Karpas-422 (cell line): ENCODE measurements around the gene RABGAP1L. TPM values are rescaled to one million over a fixed set of nuclear protein-coding genes. Genes with fewer than 3 reads are reported as not detected.
A peak's percentile ranks its signal among the peaks of the same experiment; 100 is the strongest.

ENCODE experiments used
- DNase-seq: peaks from one replicate; pipeline ENCODE4 v3.0.0-alpha.2; 2015
- H2AFZ ChIP-seq: fragments of 200-600 bp; sonication (generic); 2 replicates; pipeline ENCODE4 v1.6.1; 2014; ENCODE audit warnings: antibody characterized with exemption, low read length, mixed read lengths
- H3K27ac ChIP-seq: fragments of 200-600 bp; sonication (generic); 2 replicates; pipeline ENCODE4 v1.5.1; 2014; ENCODE audit warnings: mild to moderate bottlenecking, low read length, moderate library complexity
- H3K27me3 ChIP-seq: fragments of 200-600 bp; sonication (generic); 2 replicates; pipeline ENCODE4 v1.6.1; 2014; ENCODE audit warnings: low read length, mixed read lengths
- H3K36me3 ChIP-seq: fragments of 200-600 bp; sonication (generic); 2 replicates; pipeline ENCODE4 v1.6.1; 2014; ENCODE audit warnings: low read length, mixed read lengths; ENCODE audit not compliant: insufficient read depth
- H3K4me1 ChIP-seq: fragments of 200-600 bp; sonication (generic); 2 replicates; pipeline ENCODE4 v1.6.1; 2014; ENCODE audit warnings: mild to moderate bottlenecking, low read length, mixed read lengths
- H3K4me2 ChIP-seq: fragments of 200-600 bp; sonication (generic); 2 replicates; pipeline ENCODE4 v1.6.1; 2014; ENCODE audit warnings: low read length, low read depth, mild to moderate bottlenecking; ENCODE audit not compliant: poor library complexity, severe bottlenecking
- H3K4me3 ChIP-seq: fragments of 200-600 bp; sonication (generic); 2 replicates; pipeline ENCODE4 v1.5.1; 2014; ENCODE audit warnings: mild to moderate bottlenecking, antibody characterized with exemption, low read length, mixed read lengths
- H3K79me2 ChIP-seq: fragments of 200-600 bp; sonication (generic); 2 replicates; pipeline ENCODE4 v1.6.1; 2014; ENCODE audit warnings: mild to moderate bottlenecking, low read length, mixed read lengths
- H3K9ac ChIP-seq: fragments of 200-600 bp; sonication (generic); 2 replicates; pipeline ENCODE4 v1.6.0; 2014; ENCODE audit warnings: low read length
- H3K9me2 ChIP-seq: fragments of 200-600 bp; sonication (generic), shearing (Covaris generic); replicated peaks from 2 replicates; pipeline ENCODE4 v1.6.0; 2014; ENCODE audit warnings: mild to moderate bottlenecking, low read length, moderate library complexity; ENCODE audit not compliant: insufficient read depth
- H3K9me3 ChIP-seq: fragments of 300-700, 200-600 bp; sonication (generic); 2 replicates; pipeline ENCODE4 v1.6.1; 2014; ENCODE audit warnings: low read length, mixed read lengths
- H4K20me1 ChIP-seq: fragments of 200-600 bp; sonication (generic); 2 replicates; pipeline ENCODE4 v1.6.1; 2014; ENCODE audit warnings: mild to moderate bottlenecking, antibody characterized with exemption, low read length, low read depth; ENCODE audit not compliant: insufficient read depth
- total RNA-seq: library from RNA; depleted of rRNA; stranded (reverse); fragments of >200 nt; shearing (Covaris generic); gene quantifications from 2 replicates; pipeline ENCODE4 v1.2.3, GENCODE V29; 2014; ENCODE audit warnings: low replicate concordance

RABGAP1L gene
- total RNA-seq, 1 experiment from 2014 or later: 28.9 TPM

GRCh38 chr1:174269989-174270651, 110.8 kb downstream of the RABGAP1L start:
- peaks cover 52% of the 10 kb centered on the region for H3K4me1 ChIP-seq
- DNase-seq: no peak
- H3K27ac ChIP-seq: no peak overlapping the region

GRCh38 chr1:174273190-174273589, 113.9 kb downstream of the RABGAP1L start:
- Histone ChIP-seq H3K9me2 (no peaks in the 10 kb centered on the region), H3K36me3 (no peaks in the 10 kb centered on the region), H3K4me2 (no peak overlapping the region)

More at GRCh38 chr1:174269989-174270651, 110.8 kb downstream of the RABGAP1L start:
- no peaks in the 10 kb centered on the region for H3K36me3 ChIP-seq
- H3K9me2 ChIP-seq: no peaks in the 10 kb centered on the region
- no peak overlapping the region for H3K9ac ChIP-seq
- H3K27me3 ChIP-seq: no peaks in the 10 kb centered on the region
- no peaks in the 10 kb centered on the region for H4K20me1 ChIP-seq
- H3K9me3 ChIP-seq: no peaks in the 10 kb centered on the region
- no peak overlapping the region for H2AFZ ChIP-seq
- H3K79me2 ChIP-seq: no peaks in the 10 kb centered on the region
- H3K4me2 ChIP-seq: no peak overlapping the region
- no peak overlapping the region for H3K4me3 ChIP-seq

GRCh38 chr1:174273776-174274175, 114.5 kb downstream of the RABGAP1L start:
- Histone ChIP-seq H2AFZ (no peak overlapping the region), H3K9ac (no peak overlapping the region), H3K9me2 (no peaks in the 10 kb centered on the region), H3K27me3 (no peaks in the 10 kb centered on the region), H4K20me1 (no peaks in the 10 kb centered on the region), H3K9me3 (no peaks in the 10 kb centered on the region), H3K4me1 (peaks cover 78% of the 10 kb centered on the region), H3K4me2 (no peak overlapping the region), H3K79me2 (no peaks in the 10 kb centered on the region), H3K4me3 (no peak overlapping the region), H3K36me3 (no peaks in the 10 kb centered on the region), H3K27ac (0 out of 2 replicates have a peak overlapping the region, but pooled peaks have one; percentile 20)
- no peak for DNase-seq

More at GRCh38 chr1:174273190-174273589, 113.9 kb downstream of the RABGAP1L start:
- DNase-seq: no peak
- Histone ChIP-seq H3K9me3 (no peaks in the 10 kb centered on the region), H3K79me2 (no peaks in the 10 kb centered on the region), H3K4me3 (no peak overlapping the region), H3K9ac (no peak overlapping the region), H3K4me1 (peaks cover 73% of the 10 kb centered on the region), H3K27ac (0 out of 2 replicates have a peak overlapping the region, but pooled peaks have one; percentile 2), H4K20me1 (no peaks in the 10 kb centered on the region), H3K27me3 (no peaks in the 10 kb centered on the region), H2AFZ (no peak overlapping the region)

DNA sequence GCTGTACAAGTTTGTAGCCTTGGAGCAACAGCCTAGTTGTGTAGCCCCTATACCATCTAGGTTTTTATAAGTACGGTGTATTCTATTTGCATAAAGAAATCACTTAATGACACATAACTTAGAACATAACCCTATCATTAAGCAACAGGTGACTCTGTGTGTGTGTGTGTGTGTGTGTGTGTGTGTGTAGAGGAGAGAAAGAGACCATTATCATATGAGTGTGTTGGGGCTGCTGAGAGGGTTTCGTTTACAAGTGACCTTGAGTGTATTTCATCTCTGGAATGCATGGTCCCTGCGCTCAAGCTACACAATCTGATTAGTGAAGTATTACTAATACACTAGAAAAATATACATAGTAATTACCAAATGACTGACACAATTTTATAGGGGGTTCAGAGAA, 115.1 kb downstream of the RABGAP1L start:
- Histone ChIP-seq H3K4me3 (no peak overlapping the region), H3K79me2 (no peaks in the 10 kb centered on the region), H3K27ac (no peak overlapping the region; the same call in 1 of the 2 replicates), H3K9me2 (no peaks in the 10 kb centered on the region), H3K9me3 (no peaks in the 10 kb centered on the region), H3K9ac (no peak overlapping the region), H3K4me2 (no peak overlapping the region), H3K27me3 (no peaks in the 10 kb centered on the region), H3K4me1 (peaks cover 84% of the 10 kb centered on the region), H2AFZ (no peak overlapping the region), H3K36me3 (no peaks in the 10 kb centered on the region), H4K20me1 (no peaks in the 10 kb centered on the region)
- no peak for DNase-seq

DNA sequence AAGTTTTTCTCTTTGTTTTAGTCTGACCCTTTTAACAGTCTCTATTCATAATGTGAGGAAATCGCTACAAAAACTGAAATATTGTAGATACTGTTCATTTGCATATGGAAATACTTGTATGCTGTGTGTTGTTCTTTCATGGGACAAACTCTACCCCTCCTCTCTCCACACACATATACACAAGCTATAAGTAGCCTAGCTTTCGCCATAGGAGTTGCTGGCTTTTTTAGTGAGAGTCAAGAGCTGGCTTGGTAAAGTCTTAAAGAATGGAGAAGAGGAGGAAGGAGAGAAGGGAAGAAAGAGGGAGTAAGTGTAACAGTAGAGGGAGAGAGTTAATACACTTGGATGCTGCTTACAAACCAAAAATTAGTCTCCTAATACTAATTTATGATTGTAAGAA, 115.6 kb downstream of the RABGAP1L start:
- Histone ChIP-seq H3K4me2 (no peak overlapping the region), H3K9ac (no peak overlapping the region), H3K4me1 (peaks cover 86% of the 10 kb centered on the region), H3K27ac (no peak overlapping the region; the same call in 1 of the 2 replicates), H3K9me3 (no peaks in the 10 kb centered on the region), H4K20me1 (no peaks in the 10 kb centered on the region), H3K79me2 (no peaks in the 10 kb centered on the region), H3K36me3 (no peaks in the 10 kb centered on the region), H3K4me3 (no peak overlapping the region), H3K27me3 (no peaks in the 10 kb centered on the region), H3K9me2 (no peaks in the 10 kb centered on the region), H2AFZ (no peak overlapping the region)
- DNase-seq: no peak

DNA sequence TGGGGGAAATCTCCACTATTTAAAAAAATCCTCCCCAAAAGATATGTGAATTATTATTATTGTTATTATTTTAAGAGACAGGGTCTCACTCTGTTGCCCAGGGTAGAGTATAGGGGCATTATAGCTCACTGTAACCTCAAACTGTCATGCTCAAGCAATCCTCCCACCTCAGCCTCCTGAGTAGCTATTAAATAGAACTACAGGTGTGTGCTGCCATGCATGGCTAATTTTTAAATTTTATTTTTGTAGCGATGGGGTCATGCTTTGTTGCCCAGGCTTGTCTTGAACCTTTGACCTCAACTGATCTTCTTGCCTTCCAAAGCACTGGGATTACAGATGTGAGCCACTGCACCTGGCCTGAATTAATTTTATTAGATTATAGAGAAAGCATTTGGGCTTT, 116.8 kb downstream of the RABGAP1L start:
- Histone ChIP-seq H3K9ac (no peak overlapping the region), H2AFZ (no peak overlapping the region), H4K20me1 (no peaks in the 10 kb centered on the region), H3K9me3 (no peaks in the 10 kb centered on the region), H3K4me2 (no peak overlapping the region), H3K4me3 (no peak overlapping the region), H3K27ac (peak overlapping the region; percentile 80), H3K27me3 (no peaks in the 10 kb centered on the region), H3K36me3 (no peaks in the 10 kb centered on the region), H3K4me1 (peaks cover 79% of the 10 kb centered on the region), H3K9me2 (no peaks in the 10 kb centered on the region), H3K79me2 (no peaks in the 10 kb centered on the region)
- DNase-seq: peak; percentile 83

DNA sequence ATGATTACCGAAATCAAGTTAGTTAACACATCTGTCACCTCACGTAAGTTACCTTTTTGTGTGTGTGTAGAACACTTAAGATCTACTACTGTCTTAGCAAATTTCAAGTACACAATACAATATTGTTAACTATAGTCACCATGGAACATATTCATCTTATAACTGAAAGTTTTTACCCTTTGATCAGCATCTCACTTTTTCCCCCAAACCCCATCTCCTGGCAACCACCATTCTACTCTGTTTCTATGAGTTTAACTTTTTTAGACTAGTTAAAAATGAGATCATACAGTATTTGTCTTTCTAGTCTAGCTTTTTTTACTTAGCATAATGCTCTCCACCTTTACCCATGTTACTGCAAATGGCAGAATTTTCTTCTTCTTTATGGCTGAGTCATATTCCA, 124.7 kb downstream of the RABGAP1L start:
- H3K27me3 ChIP-seq: no peaks in the 10 kb centered on the region
- H3K36me3 ChIP-seq: no peaks in the 10 kb centered on the region
- no peaks in the 10 kb centered on the region for H3K79me2 ChIP-seq
- DNase-seq: no peak
- no peak overlapping the region for H3K4me3 ChIP-seq
- H4K20me1 ChIP-seq: no peaks in the 10 kb centered on the region
- H3K4me2 ChIP-seq: no peak overlapping the region
- H3K9me3 ChIP-seq: no peaks in the 10 kb centered on the region
- no peak overlapping the region for H3K9ac ChIP-seq
- no peak overlapping the region for H3K27ac ChIP-seq
- peaks cover 11% of the 10 kb centered on the region for H3K4me1 ChIP-seq
- H2AFZ ChIP-seq: no peak overlapping the region
- no peaks in the 10 kb centered on the region for H3K9me2 ChIP-seq

DNA sequence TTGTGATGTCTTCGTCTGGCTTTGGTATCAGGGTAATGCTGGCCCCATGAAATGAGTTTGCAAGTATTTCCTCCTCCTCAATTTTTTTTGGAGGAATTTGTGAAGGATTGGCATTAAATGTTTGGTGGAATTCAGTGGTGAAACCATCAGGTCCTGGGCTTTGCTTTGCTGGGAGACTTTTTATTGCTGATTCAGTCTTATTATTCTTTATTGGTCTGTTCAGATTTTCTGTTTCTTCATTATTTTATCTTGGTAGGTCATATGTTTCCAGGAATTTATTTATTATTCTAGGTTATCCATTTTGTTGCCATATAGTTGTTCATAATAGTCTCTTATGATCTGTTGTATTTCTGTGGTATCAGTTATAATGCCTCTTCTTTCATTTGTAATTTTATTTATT, 126.7 kb downstream of the RABGAP1L start:
- H3K9me3 ChIP-seq: peaks cover 3% of the 10 kb centered on the region; the same call in 1 of the 2 replicates
- H4K20me1 ChIP-seq: no peaks in the 10 kb centered on the region
- H3K4me2 ChIP-seq: no peak overlapping the region
- no peaks in the 10 kb centered on the region for H3K4me1 ChIP-seq
- DNase-seq: no peak
- no peak overlapping the region for H3K4me3 ChIP-seq
- no peaks in the 10 kb centered on the region for H3K79me2 ChIP-seq
- H3K9ac ChIP-seq: no peak overlapping the region
- no peaks in the 10 kb centered on the region for H3K36me3 ChIP-seq
- no peaks in the 10 kb centered on the region for H3K27me3 ChIP-seq
- H3K9me2 ChIP-seq: no peaks in the 10 kb centered on the region
- no peak overlapping the region for H3K27ac ChIP-seq
- H2AFZ ChIP-seq: no peak overlapping the region
